ENCODE data around the gene DERL3. TPM values are rescaled to one million over a fixed set of nuclear protein-coding genes. Genes with fewer than 3 reads are reported as not detected.

DERL3 gene
- total and polyA plus RNA-seq, 2 donors (not counting 1 experiment from before 2014, with no cell fraction given) = 77.0 to 142 TPM

DNA sequence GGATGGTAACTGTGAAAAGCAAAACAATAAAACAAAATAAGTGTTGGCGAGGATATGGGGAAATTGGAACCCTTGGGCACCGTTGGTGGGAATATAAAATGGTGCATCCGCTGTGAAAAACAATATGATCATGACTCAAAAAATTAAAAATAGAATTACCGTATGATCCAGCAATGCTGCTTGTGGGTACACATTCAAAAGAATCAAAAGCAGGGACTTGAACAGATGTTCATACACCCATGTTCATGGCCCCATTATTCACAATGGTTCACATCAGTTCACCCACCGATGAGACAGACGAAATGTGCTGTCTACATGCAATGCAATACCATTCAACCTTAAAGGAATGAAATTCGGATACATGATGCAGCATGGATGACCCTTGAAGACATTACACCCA, 1.2 kb upstream of the DERL3 start:
- 88% methylated on average over 4 of the region's 7 CpGs for WGBS (ENCODE audit: insufficient coverage)
- CTCF ChIA-PET = no interaction called here
- POLR2A ChIA-PET = no interaction called here
- peak overlapping the region; percentile 92 for H3K27ac Mint-ChIP-seq
- Histone ChIP-seq H3K27me3 (replicated peaks in 1 of 4; ENCODE audit: control extremely low read depth in 1 of 4, control insufficient read depth in 3 of 4, insufficient read depth in 4 of 4, low read length in 3 of 4) (no peaks in the 10 kb centered on the region), H3K4me2 (replicated peaks; ENCODE audit: low read depth, low read length, poor library complexity, severe bottlenecking) (peak overlapping the region; percentile 93), H3K36me3 (replicated peaks in 1 of 2; ENCODE audit: control extremely low read depth in 1 of 2, control insufficient read depth in 1 of 2, extremely low read depth in 1 of 2, insufficient read depth in 2 of 2, low read length in 1 of 2) (peaks cover 0 to 22% of the 10 kb centered on the region in 2 experiments), H3K4me3 (ENCODE audit: control extremely low read depth in 1 of 5, extremely low read depth in 1 of 5, insufficient read depth in 1 of 5, low read depth in 2 of 5, low read length in 4 of 5) (peak overlapping the region in 1 of 5 experiments; percentile 60), H3K9ac (ENCODE audit: low read length) (no peak overlapping the region), H4K20me1 (ENCODE audit: control insufficient read depth, insufficient read depth, low read length, poor library complexity, severe bottlenecking) (peaks cover 10% of the 10 kb centered on the region), H3K9me3 (ENCODE audit: control extremely low read depth in 1 of 3, control insufficient read depth in 2 of 3, insufficient read depth in 1 of 3, low read length in 2 of 3) (peaks cover 0 to 5% (median 0%) of the 10 kb centered on the region in 3 donors), H3K79me2 (ENCODE audit: control insufficient read depth, insufficient read depth, low read length) (peaks cover 5% of the 10 kb centered on the region), H3K27ac (ENCODE audit: low read length in 2 of 2) (peak overlapping the region in 1 of 2 donors; percentile 98), H3K4me1 (ENCODE audit: control insufficient read depth in 2 of 2, insufficient read depth in 2 of 2, low read length in 2 of 2) (peaks cover 54 to 71% of the 10 kb centered on the region in 2 donors), H2AFZ (ENCODE audit: insufficient read depth, low read depth, low read length, poor library complexity, severe bottlenecking) (no peak overlapping the region)
- intact Hi-C loops (cut with micrococcal nuclease) = loop anchor here (10.0 kb wide), 1 partner anchor 695 kb away; the partner anchor contains the start of genes RAB36 and RSPH14
- H3K27me3 Mint-ChIP-seq = no peaks in the 10 kb centered on the region
- no peak for DNase-seq
- TF ChIP-seq, protein P1, sequence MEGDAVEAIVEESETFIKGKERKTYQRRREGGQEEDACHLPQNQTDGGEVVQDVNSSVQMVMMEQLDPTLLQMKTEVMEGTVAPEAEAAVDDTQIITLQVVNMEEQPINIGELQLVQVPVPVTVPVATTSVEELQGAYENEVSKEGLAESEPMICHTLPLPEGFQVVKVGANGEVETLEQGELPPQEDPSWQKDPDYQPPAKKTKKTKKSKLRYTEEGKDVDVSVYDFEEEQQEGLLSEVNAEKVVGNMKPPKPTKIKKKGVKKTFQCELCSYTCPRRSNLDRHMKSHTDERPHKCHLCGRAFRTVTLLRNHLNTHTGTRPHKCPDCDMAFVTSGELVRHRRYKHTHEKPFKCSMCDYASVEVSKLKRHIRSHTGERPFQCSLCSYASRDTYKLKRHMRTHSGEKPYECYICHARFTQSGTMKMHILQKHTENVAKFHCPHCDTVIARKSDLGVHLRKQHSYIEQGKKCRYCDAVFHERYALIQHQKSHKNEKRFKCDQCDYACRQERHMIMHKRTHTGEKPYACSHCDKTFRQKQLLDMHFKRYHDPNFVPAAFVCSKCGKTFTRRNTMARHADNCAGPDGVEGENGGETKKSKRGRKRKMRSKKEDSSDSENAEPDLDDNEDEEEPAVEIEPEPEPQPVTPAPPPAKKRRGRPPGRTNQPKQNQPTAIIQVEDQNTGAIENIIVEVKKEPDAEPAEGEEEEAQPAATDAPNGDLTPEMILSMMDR (IDR thresholded peaks at IDR 0.05) = no peak
- no peak for TF ChIP-seq EZH2 (IDR thresholded peaks at IDR 0.05; ENCODE audit: borderline replicate concordance, insufficient read depth, low read depth, low read length, poor library complexity, severe bottlenecking)
- no peak for ATAC-seq (ENCODE audit: low read depth)
- H3K4me1 Mint-ChIP-seq = peaks cover 82% of the 10 kb centered on the region
- H3K9me3 Mint-ChIP-seq (ENCODE audit: insufficient read depth) = no peaks in the 10 kb centered on the region
- H3K4me3 Mint-ChIP-seq = peak overlapping the region; percentile 89

DNA sequence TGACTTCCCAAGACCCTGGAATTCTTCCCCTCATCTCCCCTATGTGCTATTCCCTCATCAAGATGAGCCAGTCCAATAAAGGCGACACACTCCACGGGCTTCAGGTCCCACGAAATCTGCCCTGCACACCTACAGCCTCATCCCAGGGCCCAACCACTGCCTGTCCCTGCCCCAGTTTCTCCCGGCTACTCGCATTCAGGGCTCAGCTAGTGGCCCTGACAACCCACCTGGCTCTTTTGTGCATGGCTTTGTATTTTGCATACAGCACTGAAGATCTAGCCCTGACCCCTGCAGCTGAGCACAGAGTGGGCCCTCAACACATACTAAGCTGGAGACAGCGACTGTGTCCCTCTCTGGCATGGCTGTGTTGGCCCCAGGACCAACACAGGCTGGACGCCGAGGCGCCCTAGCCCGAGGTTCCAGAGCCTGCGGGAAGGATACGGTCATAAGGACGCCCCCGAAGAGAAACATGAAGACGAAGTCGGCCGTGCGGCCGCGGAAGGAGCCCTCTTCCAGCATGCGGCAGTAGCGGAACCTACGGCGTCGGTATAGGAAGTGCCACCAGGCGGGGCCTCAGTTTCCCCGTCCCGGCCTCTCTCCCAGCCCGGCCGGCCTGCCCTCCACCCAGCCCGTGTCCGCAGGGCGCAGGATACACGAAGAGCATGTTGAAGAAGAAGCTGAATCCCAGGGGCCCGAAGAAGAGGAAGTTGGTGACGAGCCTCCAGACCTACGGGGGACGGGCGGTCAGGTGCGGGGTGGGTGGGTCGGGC, 710 bp downstream of the DERL3 start:
- peak overlapping the region; percentile 21 for H2AFZ ChIP-seq (ENCODE audit: insufficient read depth, low read depth, low read length, poor library complexity, severe bottlenecking)
- H3K4me3 ChIP-seq (ENCODE audit: control extremely low read depth in 1 of 5, extremely low read depth in 1 of 5, insufficient read depth in 1 of 5, low read depth in 2 of 5, low read length in 4 of 5) = peak overlapping the region; percentile 26 to 83 (median 69)
- CTCF ChIA-PET = interaction anchor here (0.8 to 1.7 kb wide), 6 partner anchors 12 to 85 kb away, joined by 3 to 20 read pairs (median 4); no protein-coding TSS in a partner anchor
- H3K79me2 ChIP-seq (ENCODE audit: control insufficient read depth, insufficient read depth, low read length) = peaks cover 11% of the 10 kb centered on the region
- ATAC-seq (ENCODE audit: low read depth) = peak; percentile 42
- TF ChIP-seq, protein P1 (IDR thresholded peaks at IDR 0.05) = no peak
- no peak for TF ChIP-seq EZH2 (IDR thresholded peaks at IDR 0.05; ENCODE audit: borderline replicate concordance, insufficient read depth, low read depth, low read length, poor library complexity, severe bottlenecking)
- no peaks in the 10 kb centered on the region for H3K9me3 ChIP-seq (ENCODE audit: control extremely low read depth in 1 of 3, control insufficient read depth in 2 of 3, insufficient read depth in 1 of 3, low read length in 2 of 3)
- 12% methylated on average over 41 of the region's 41 CpGs for WGBS (ENCODE audit: insufficient coverage)
- Mint-ChIP-seq H3K27ac (peak overlapping the region; percentile 99), H3K4me1 (peaks cover 68% of the 10 kb centered on the region), H3K9me3 (ENCODE audit: insufficient read depth) (no peaks in the 10 kb centered on the region), H3K4me3 (peak overlapping the region; percentile 89), H3K27me3 (no peaks in the 10 kb centered on the region)
- H3K4me1 ChIP-seq (ENCODE audit: control insufficient read depth in 2 of 2, insufficient read depth in 2 of 2, low read length in 2 of 2) = peaks cover 37 to 52% of the 10 kb centered on the region in 2 donors
- POLR2A ChIA-PET = interaction anchor here (0.6 to 2.2 kb wide), 15 partner anchors 11 to 173 kb away, joined by 3 to 18 read pairs (median 6); partner anchors contain the start of genes CABIN1, MIF, MMP11 and SLC2A11
- intact Hi-C loops (cut with micrococcal nuclease) = loop anchor here (1.0 to 10.0 kb wide), 5 partner anchors 17 to 597 kb away; no protein-coding TSS in a partner anchor
- peak overlapping the region; percentile 98 for H3K27ac ChIP-seq (ENCODE audit: low read length in 2 of 2)
- no peak for DNase-seq
- peaks cover 0 to 40% of the 10 kb centered on the region in 2 experiments for H3K36me3 ChIP-seq (replicated peaks in 1 of 2; ENCODE audit: control extremely low read depth in 1 of 2, control insufficient read depth in 1 of 2, extremely low read depth in 1 of 2, insufficient read depth in 2 of 2, low read length in 1 of 2)
- H4K20me1 ChIP-seq (ENCODE audit: control insufficient read depth, insufficient read depth, low read length, poor library complexity, severe bottlenecking) = peaks cover 18% of the 10 kb centered on the region
- peak overlapping the region; percentile 75 for H3K9ac ChIP-seq (ENCODE audit: low read length)
- H3K27me3 ChIP-seq (replicated peaks in 1 of 4; ENCODE audit: control extremely low read depth in 1 of 4, control insufficient read depth in 3 of 4, insufficient read depth in 4 of 4, low read length in 3 of 4) = no peaks in the 10 kb centered on the region
- peak overlapping the region; percentile 93 for H3K4me2 ChIP-seq (replicated peaks; ENCODE audit: low read depth, low read length, poor library complexity, severe bottlenecking)

All from B cell (primary cell).